ENCODE results near the gene PGC. TPM values are rescaled to one million over a fixed set of nuclear protein-coding genes. Genes with fewer than 3 reads are reported as not detected.

The PGC gene
- polyA plus RNA-seq, 1 of the 3 experiments (the other 2 are of a cell fraction), result not detected

DNA sequence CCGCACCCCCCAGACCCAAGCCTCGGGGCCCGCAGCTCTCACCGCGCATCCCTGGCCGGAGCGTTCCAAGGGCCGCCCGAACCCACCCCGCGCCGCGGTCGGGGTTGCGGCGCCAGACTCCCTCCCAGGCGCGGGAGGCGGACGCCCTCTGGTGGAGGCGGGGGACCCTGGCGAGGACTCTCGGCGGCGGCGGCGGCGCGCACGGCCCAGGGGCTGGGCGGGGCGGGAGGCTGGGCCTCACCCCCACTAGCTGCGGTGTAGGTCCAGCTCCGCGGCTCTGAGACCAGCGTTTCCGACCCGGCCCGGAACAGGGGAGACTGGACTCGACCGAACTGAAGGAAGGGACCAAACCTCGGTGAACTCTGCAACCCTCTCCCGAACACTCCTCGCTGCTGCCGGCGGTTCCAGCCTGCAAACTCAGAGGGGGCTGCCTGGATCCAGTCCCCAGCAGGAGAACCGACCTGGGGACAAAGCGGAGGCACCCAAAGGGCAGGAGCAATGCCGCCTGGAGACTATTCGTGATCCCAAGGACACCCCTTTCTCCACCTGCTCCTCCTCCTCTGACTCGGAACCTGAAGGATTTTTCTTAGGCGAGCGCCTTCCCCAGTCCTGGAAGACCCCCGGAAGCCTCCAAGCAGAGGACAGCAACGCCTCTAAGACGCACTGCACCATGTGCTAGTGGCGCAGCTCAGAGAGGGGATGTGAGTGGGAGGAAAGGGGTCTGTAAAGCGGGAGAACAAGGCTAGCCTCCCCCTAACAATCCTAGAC lies 39.4 kb upstream of the PGC start (continued):
- TF ChIP-seq YY1 (IDR thresholded peaks at IDR 0.05; ENCODE audit: low read depth), result no peak
- TF ChIP-seq TEAD4 (IDR thresholded peaks at IDR 0.05; ENCODE audit: borderline replicate concordance, insufficient read depth), result no peak
- no peak for TF ChIP-seq FOXM1 (IDR thresholded peaks at IDR 0.05; ENCODE audit: low read depth)
- no peak for TF ChIP-seq TAF1 (IDR thresholded peaks at IDR 0.05; ENCODE audit: borderline replicate concordance, low read depth, low read length)
- TF ChIP-seq SMC3 (IDR thresholded peaks at IDR 0.05; ENCODE audit: low read depth, low read length), result peak; percentile 58
- TF ChIP-seq TCF12 (IDR thresholded peaks at IDR 0.05), result no peak
- TF ChIP-seq, protein P1, sequence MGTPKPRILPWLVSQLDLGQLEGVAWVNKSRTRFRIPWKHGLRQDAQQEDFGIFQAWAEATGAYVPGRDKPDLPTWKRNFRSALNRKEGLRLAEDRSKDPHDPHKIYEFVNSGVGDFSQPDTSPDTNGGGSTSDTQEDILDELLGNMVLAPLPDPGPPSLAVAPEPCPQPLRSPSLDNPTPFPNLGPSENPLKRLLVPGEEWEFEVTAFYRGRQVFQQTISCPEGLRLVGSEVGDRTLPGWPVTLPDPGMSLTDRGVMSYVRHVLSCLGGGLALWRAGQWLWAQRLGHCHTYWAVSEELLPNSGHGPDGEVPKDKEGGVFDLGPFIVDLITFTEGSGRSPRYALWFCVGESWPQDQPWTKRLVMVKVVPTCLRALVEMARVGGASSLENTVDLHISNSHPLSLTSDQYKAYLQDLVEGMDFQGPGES (IDR thresholded peaks at IDR 0.05; ENCODE audit: low read depth, low read length), result no peak
- no peak for TF ChIP-seq NRF1 (IDR thresholded peaks at IDR 0.05; ENCODE audit: low read depth, low read length)
- peak; percentile 63 for TF ChIP-seq CTCF (IDR thresholded peaks at IDR 0.05)

DNA sequence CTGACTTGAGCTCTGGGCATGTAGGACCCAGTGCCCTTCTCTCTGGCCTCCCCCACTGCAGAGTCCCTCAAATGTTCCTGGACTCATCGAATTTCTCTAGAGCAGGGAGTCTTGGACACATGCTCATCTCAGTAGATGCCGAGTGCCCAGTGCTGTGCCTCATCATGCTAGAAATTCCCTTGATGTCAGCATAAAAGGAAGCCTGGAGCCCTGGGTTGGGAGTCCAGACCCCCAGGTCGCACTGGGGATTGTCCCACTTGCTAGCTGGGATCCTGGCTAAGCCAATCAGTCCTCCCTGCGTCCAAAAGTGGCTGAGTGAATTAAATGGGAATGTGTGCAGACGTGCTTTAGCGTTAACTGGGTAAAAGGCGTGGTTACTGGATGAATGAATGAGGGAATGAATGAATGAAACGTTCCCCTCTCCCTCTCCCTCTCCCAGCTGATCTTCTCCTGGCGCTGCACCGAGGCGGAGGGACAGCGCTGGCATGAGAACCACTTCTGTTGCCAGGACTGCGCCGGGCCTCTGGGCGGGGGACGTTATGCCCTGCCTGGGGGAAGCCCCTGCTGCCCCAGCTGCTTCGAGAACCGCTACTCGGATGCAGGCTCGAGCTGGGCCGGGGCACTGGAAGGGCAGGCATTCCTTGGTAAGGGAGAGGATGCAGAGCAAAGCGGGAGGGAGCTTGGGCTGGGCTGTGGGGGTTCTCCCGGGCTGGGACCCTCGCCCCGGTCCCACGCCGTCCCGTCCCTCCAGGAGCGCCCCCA lies 38.7 kb upstream of the PGC start:
- H4K20me1 ChIP-seq (ENCODE audit: insufficient read depth), result no peaks in the 10 kb centered on the region
- H3K9ac ChIP-seq, result peak overlapping the region; percentile 100; the same call in 1 of the 2 replicates
- H3K27me3 ChIP-seq (ENCODE audit: insufficient read depth), result no peaks in the 10 kb centered on the region
- peaks cover 24 to 29% of the 10 kb centered on the region in 2 experiments for H3K36me3 ChIP-seq (replicated peaks in 1 of 2; ENCODE audit: control insufficient read depth in 1 of 2, insufficient read depth in 2 of 2, low read length in 1 of 2)
- POLR2A ChIA-PET, result interaction anchor here (3.5 kb wide), 1 partner anchor 52 kb away, joined by 23 read pairs; the partner anchor contains the start of gene TFEB
- peak overlapping the region; percentile 65; the same call in 1 of the 2 replicates for H2AFZ ChIP-seq (ENCODE audit: low read depth)
- peaks cover 14 to 25% of the 10 kb centered on the region in 2 experiments; a peak in 2 of 4 replicates for H3K4me1 ChIP-seq (ENCODE audit: control insufficient read depth in 1 of 2, insufficient read depth in 2 of 2, low read depth in 1 of 2, low read length in 1 of 2)
- peaks cover 21% of the 10 kb centered on the region for H3F3A ChIP-seq (replicated peaks; ENCODE audit: insufficient read depth)
- no peaks in the 10 kb centered on the region for H3K9me3 ChIP-seq
- no peaks in the 10 kb centered on the region for H3K9me2 ChIP-seq
- H3K79me2 ChIP-seq (ENCODE audit: insufficient read depth), result peaks cover 26% of the 10 kb centered on the region
- peak overlapping the region in 1 of 2 experiments; percentile 65; a peak in 3 of 4 replicates for H3K27ac ChIP-seq (ENCODE audit: low read depth in 2 of 2, low read length in 1 of 2)
- CTCF ChIA-PET, result interaction anchor here (0.7 to 8.9 kb wide), 46 partner anchors 8 to 418 kb away, joined by 3 to 118 read pairs (median 8); partner anchors contain the start of genes BYSL, CCND3, MED20 and TFEB
- peak overlapping the region; percentile 66 to 100 for H3K4me3 ChIP-seq (ENCODE audit: low read depth in 2 of 2, low read length in 1 of 2)
- H3K4me2 ChIP-seq, result peak overlapping the region; percentile 92
- 41% methylated on average over 10 of the region's 29 CpGs for WGBS (ENCODE audit: low lambda C conversion rate)
- no peak for DNase-seq
- TF ChIP-seq MEF2A (IDR thresholded peaks at IDR 0.05; ENCODE audit: borderline replicate concordance, low read depth), result no peak
- TF ChIP-seq SIN3A (IDR thresholded peaks at IDR 0.05; ENCODE audit: borderline replicate concordance, low read depth, low read length), result no peak
- no peak for TF ChIP-seq EZH2phosphoT487 (IDR thresholded peaks at IDR 0.05; ENCODE audit: borderline replicate concordance, low read depth)
- no peak for TF ChIP-seq ELF1 (IDR thresholded peaks at IDR 0.05)
- TF ChIP-seq, protein P2, sequence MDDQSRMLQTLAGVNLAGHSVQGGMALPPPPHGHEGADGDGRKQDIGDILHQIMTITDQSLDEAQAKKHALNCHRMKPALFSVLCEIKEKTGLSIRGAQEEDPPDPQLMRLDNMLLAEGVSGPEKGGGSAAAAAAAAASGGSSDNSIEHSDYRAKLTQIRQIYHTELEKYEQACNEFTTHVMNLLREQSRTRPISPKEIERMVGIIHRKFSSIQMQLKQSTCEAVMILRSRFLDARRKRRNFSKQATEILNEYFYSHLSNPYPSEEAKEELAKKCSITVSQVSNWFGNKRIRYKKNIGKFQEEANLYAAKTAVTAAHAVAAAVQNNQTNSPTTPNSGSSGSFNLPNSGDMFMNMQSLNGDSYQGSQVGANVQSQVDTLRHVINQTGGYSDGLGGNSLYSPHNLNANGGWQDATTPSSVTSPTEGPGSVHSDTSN (IDR thresholded peaks at IDR 0.05), result no peak
- TF ChIP-seq GABPA (IDR thresholded peaks at IDR 0.05; ENCODE audit: low read depth), result no peak
- TF ChIP-seq RCOR1 (IDR thresholded peaks at IDR 0.05; ENCODE audit: low read length), result no peak
- TF ChIP-seq USF2 (IDR thresholded peaks at IDR 0.05; ENCODE audit: borderline replicate concordance, low read depth, low read length), result no peak
- no peak for TF ChIP-seq TEAD4 (IDR thresholded peaks at IDR 0.05; ENCODE audit: borderline replicate concordance, insufficient read depth)
- no peak for TF ChIP-seq NFIC (IDR thresholded peaks at IDR 0.05; ENCODE audit: borderline replicate concordance)
- no peak for TF ChIP-seq RAD21 (IDR thresholded peaks at IDR 0.05; ENCODE audit: low read length)
- TF ChIP-seq, protein P1 (IDR thresholded peaks at IDR 0.05; ENCODE audit: low read depth, low read length), result no peak
- no peak for TF ChIP-seq USF1 (IDR thresholded peaks at IDR 0.05; ENCODE audit: borderline replicate concordance, low read depth)
- TF ChIP-seq POLR2AphosphoS5 (IDR thresholded peaks at IDR 0.05; ENCODE audit: low read depth, low read length), result no peak
- TF ChIP-seq MXI1 (IDR thresholded peaks at IDR 0.05; ENCODE audit: low read depth, low read length), result no peak
- TF ChIP-seq TCF12 (IDR thresholded peaks at IDR 0.05), result no peak
- TF ChIP-seq RXRA (IDR thresholded peaks at IDR 0.05; ENCODE audit: borderline replicate concordance, low read depth), result no peak
